PC-3 (cell line): Measurements from ENCODE around the gene NOL4L. TPM values are rescaled to one million over a fixed set of nuclear protein-coding genes. Genes with fewer than 3 reads are reported as not detected.

Experiments used
- ATAC-seq: fragments of 200-7000 bp; cut with Tn5 transposase; 2 replicates; pipeline ENCODE4 v1.9.1; 2020; ENCODE audit warnings: mild to moderate bottlenecking, moderate library complexity
- BruUV-seq: library from RNA; stranded (reverse); fragments of 400-500 nt; replicated peaks from 2 replicates; lab custom pipeline; 2021; lab: Mats Ljungman, UMichigan
- CTCF ChIA-PET: fragments of 300-600 bp; sonication (Branson Sonifier 250); formaldehyde crosslinking; loops from one replicate; lab custom pipeline; 2022; ENCODE audit warnings: antibody characterized with exemption; lab: Charles Lee
- POLR2A ChIA-PET: fragments of 300-600 bp; sonication (Branson Sonifier 250); formaldehyde crosslinking; loops from one replicate; lab custom pipeline; 2022; ENCODE audit warnings: antibody characterized with exemption; ENCODE audit not compliant: unreplicated experiment; lab: Charles Lee
- DNase-seq: peaks from one replicate; pipeline ENCODE4 v3.0.0-alpha.2; 2015
- H2AFZ ChIP-seq: fragments of 300-600 bp; sonication (generic); 2 replicates; pipeline ENCODE4 v1.6.0; 2016; ENCODE audit warnings: antibody characterized with exemption, low read length
- H3F3A ChIP-seq: fragments of 300-600 bp; sonication (generic); one replicate; pipeline ENCODE4 v1.6.0; 2017; ENCODE audit warnings: antibody characterized with exemption, low read length, control low read depth, mild to moderate bottlenecking; ENCODE audit not compliant: unreplicated experiment
- H3K27ac ChIP-seq: fragments of 300-600 bp; sonication (generic); 2 replicates; pipeline ENCODE4 v1.5.1; 2016; ENCODE audit warnings: mild to moderate bottlenecking, low read length
- H3K27me3 ChIP-seq: fragments of 300-600 bp; sonication (generic); 2 replicates; pipeline ENCODE4 v1.6.1; 2016; ENCODE audit warnings: low read length, mixed read lengths
- H3K36me3 ChIP-seq: fragments of 300-600 bp; sonication (generic); 2 replicates; pipeline ENCODE4 v1.6.1; 2016; ENCODE audit warnings: low read depth, mixed run types, low read length, mixed read lengths
- H3K4me1 ChIP-seq: fragments of 300-600 bp; sonication (generic); 2 replicates; pipeline ENCODE4 v1.5.1; 2016; ENCODE audit warnings: low read length; ENCODE audit not compliant: insufficient read depth
- H3K4me2 ChIP-seq: fragments of 300-600 bp; sonication (generic); 2 replicates; pipeline ENCODE4 v1.6.0; 2016; ENCODE audit warnings: low read length
- H3K4me3 ChIP-seq: fragments of 300-600 bp; sonication (generic); 2 replicates; pipeline ENCODE4 v1.5.1; 2016; ENCODE audit warnings: mild to moderate bottlenecking, low read length, mixed read lengths
- H3K79me2 ChIP-seq: fragments of 300-600 bp; sonication (generic); 2 replicates; pipeline ENCODE4 v1.6.1; 2017; ENCODE audit warnings: low read length, mixed read lengths
- H3K9ac ChIP-seq: fragments of 300-600 bp; sonication (generic); 2 replicates; pipeline ENCODE4 v1.6.0; 2016; ENCODE audit warnings: mild to moderate bottlenecking, low read length
- H3K9me2 ChIP-seq: fragments of 300-600 bp; sonication (generic); replicated peaks from 2 replicates; pipeline ENCODE4 v1.6.1; 2016; ENCODE audit warnings: mixed run types, low read length, mixed read lengths
- H3K9me3 ChIP-seq: fragments of 300-600 bp; sonication (generic); 2 replicates; pipeline ENCODE4 v1.6.1; 2016; ENCODE audit warnings: low read length, mixed read lengths
- H4K20me1 ChIP-seq: fragments of 300-600 bp; sonication (generic); 2 replicates; pipeline ENCODE4 v1.6.1; 2016; ENCODE audit warnings: low read length, mixed read lengths
- EZH2 ChIP-seq: fragments of 300-600 bp; sonication (generic); IDR thresholded peaks from one replicate; pipeline ENCODE4 v1.6.1; 2017; ENCODE audit warnings: antibody characterized with exemption, mild to moderate bottlenecking, low read length; ENCODE audit not compliant: unreplicated experiment
- EZH2phosphoT487 ChIP-seq: fragments of 300-600 bp; sonication (generic); IDR thresholded peaks from 2 replicates; pipeline ENCODE4 v1.6.1; 2018; ENCODE audit warnings: mild to moderate bottlenecking, antibody characterized with exemption, low read length, borderline replicate concordance
- intact Hi-C: fragments of 100-400 bp; cut with micrococcal nuclease; formaldehyde crosslinking; loops from 2 replicates; pipeline ENCODE4 v1.9.0; 2023
- total RNA-seq: library from RNA; depleted of rRNA; stranded (reverse); fragments of >200 nt; gene quantifications from 2 replicates; pipeline ENCODE4 v1.2.3, GENCODE V29; 2014
- TF ChIP-seq, protein P1 (sequence below): fragments of 300-600 bp; sonication (generic); conservative IDR thresholded peaks from 2 replicates; pipeline ENCODE4 v1.5.1; 2017; ENCODE audit warnings: antibody characterized with exemption, low read depth, mild to moderate bottlenecking, low read length

Gene NOL4L
- total RNA-seq, 1 experiment from 2014 or later, result 7.3 TPM

DNA sequence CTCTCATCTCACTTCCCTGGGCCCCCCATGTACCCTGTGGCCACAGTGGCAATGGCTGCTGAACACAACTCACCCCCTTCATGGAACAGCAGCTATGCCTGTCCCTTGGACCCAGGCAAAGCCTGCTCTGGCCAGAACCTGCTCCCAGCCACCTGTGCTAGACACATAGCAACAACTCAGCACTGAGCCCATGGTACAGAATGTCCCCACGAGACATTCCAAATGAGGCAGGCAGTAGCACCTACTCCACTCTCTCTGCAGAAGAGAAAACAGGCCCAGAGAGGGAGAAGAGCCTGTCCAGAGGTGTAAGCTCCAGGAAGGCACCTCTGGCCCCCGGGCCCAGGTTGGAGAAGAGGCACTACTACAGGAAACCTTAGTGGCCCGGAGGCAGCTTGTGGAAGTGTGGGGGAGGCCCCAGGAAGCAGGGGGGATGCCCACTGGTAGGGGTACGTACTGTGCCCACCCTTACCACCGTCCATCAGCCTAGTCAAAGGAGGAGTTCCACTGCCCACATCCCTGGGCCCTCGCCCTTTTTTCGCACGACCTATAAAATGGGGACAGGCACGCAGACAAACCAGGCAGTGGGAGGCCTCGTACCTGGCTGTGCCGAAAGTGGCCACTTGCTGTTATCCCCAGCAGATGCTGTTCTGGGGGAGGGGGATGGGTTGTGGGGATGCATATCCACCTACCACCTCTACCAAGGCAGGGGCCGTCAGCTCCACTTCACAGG is 129.8 kb downstream of the NOL4L start:
- H3K27ac ChIP-seq, result no peak overlapping the region
- H3K9ac ChIP-seq, result no peak overlapping the region
- no peaks in the 10 kb centered on the region for H4K20me1 ChIP-seq
- DNase-seq (no peak), ATAC-seq (no peak)
- H3K36me3 ChIP-seq, result no peaks in the 10 kb centered on the region
- H3K79me2 ChIP-seq, result no peaks in the 10 kb centered on the region
- no peak overlapping the region for H3K4me2 ChIP-seq
- H3K4me3 ChIP-seq, result no peak overlapping the region
- no peak overlapping the region for H2AFZ ChIP-seq
- no peaks in the 10 kb centered on the region for H3K27me3 ChIP-seq
- POLR2A ChIA-PET, result no interaction called here
- H3K9me3 ChIP-seq, result no peaks in the 10 kb centered on the region
- no TSS peak for BruUV-seq
- no peaks in the 10 kb centered on the region for H3K9me2 ChIP-seq
- H3F3A ChIP-seq, result no peaks in the 10 kb centered on the region
- intact Hi-C loops, result no loop called here
- peaks cover 3% of the 10 kb centered on the region; the same call in 1 of the 2 replicates for H3K4me1 ChIP-seq
- TF ChIP-seq, protein P1, sequence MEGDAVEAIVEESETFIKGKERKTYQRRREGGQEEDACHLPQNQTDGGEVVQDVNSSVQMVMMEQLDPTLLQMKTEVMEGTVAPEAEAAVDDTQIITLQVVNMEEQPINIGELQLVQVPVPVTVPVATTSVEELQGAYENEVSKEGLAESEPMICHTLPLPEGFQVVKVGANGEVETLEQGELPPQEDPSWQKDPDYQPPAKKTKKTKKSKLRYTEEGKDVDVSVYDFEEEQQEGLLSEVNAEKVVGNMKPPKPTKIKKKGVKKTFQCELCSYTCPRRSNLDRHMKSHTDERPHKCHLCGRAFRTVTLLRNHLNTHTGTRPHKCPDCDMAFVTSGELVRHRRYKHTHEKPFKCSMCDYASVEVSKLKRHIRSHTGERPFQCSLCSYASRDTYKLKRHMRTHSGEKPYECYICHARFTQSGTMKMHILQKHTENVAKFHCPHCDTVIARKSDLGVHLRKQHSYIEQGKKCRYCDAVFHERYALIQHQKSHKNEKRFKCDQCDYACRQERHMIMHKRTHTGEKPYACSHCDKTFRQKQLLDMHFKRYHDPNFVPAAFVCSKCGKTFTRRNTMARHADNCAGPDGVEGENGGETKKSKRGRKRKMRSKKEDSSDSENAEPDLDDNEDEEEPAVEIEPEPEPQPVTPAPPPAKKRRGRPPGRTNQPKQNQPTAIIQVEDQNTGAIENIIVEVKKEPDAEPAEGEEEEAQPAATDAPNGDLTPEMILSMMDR, result no peak
- TF ChIP-seq EZH2 (no peak), EZH2phosphoT487 (no peak)
- CTCF ChIA-PET, result no interaction called here

DNA sequence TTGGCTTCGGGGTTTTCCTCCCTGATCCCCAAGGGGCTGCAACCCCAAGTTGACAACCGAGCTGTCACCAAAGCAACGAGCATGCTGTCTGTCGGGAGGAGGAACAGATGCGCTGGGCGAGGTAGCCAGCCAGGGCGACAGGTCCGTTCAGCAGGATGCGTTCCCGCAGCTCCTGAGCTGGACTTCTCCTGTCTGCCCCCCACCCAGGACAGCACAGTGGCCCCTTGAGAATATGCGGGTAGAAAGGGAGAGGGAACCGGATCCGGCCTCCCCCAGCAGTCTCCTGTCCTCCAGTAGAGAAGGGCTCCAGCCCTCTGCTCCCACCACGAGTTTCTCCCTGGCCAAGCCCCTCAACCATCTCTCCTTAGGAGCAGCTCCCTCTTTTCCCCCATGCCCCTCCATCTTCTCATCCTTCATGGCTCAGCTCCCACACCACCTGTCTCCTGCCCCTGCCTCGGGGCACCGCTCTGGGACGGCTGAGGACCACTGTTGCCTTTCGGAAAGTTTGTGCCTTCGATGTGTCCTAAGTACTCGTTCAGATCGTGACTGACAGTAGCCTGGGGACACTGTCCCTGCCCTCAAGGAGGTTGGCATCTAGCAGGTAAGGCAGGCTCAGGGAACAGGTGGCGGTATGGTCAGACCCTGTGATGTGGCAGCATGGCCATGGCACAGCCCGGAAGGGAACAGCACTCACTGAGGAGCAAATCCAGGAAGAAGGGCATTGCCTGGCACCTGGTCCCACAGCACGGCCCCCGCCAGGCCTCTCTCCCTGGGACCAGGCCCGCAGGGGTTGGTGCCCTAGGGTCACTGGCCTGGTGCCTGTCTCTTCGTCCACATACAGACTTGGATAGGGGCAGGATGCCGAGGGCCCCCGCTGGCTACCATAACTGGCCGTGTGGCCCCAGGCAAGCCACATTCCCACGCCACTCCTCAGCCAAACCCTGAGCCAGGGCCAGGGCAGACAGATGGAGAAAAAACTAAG is 130.7 kb downstream of the NOL4L start:
- ATAC-seq, result no peak
- TF ChIP-seq EZH2phosphoT487, result no peak
- TF ChIP-seq, protein P1, result no peak
- POLR2A ChIA-PET, result no interaction called here
- no TSS peak for BruUV-seq
- H4K20me1 ChIP-seq, result no peaks in the 10 kb centered on the region
- no peaks in the 10 kb centered on the region for H3K9me3 ChIP-seq
- H3K9me2 ChIP-seq, result no peaks in the 10 kb centered on the region
- no peak overlapping the region for H3K4me3 ChIP-seq
- no peak for DNase-seq
- H3F3A ChIP-seq, result no peaks in the 10 kb centered on the region
- no peak overlapping the region for H3K9ac ChIP-seq
- intact Hi-C loops, result no loop called here
- CTCF ChIA-PET, result interaction anchor here (0.5 to 0.7 kb wide), 2 partner anchors 21 to 55 kb away, joined by 6 to 11 read pairs; no protein-coding TSS in a partner anchor
- H3K79me2 ChIP-seq, result no peaks in the 10 kb centered on the region
- no peak overlapping the region for H2AFZ ChIP-seq
- no peak overlapping the region for H3K27ac ChIP-seq
- H3K4me1 ChIP-seq, result peaks cover 3% of the 10 kb centered on the region; the same call in 1 of the 2 replicates
- H3K27me3 ChIP-seq, result no peaks in the 10 kb centered on the region
- no peak overlapping the region for H3K4me2 ChIP-seq
- H3K36me3 ChIP-seq, result no peaks in the 10 kb centered on the region
